CD14-positive monocyte (primary cell): ENCODE data around the gene CIART. TPM values are rescaled to one million over a fixed set of nuclear protein-coding genes. Genes with fewer than 3 reads are reported as not detected.

Experiments used
- DNase-seq, 3 donors: peaks; one replicate each; pipeline ENCODE4 v3.0.0-alpha.2; 2011 to 2022
- H2AFZ ChIP-seq: 2 replicates; pipeline ENCODE4 v1.6.0; 2012; ENCODE audit warnings: mild to moderate bottlenecking, low read depth, low read length, inconsistent platforms; ENCODE audit not compliant: insufficient read depth, poor library complexity, severe bottlenecking
- H3K27ac ChIP-seq, 2 donors: 1 replicate in 1 of 2; 2 replicates in 1 of 2; pipeline ENCODE4 v1.5.1; 2012 to 2013; ENCODE audit warnings: low read length in 2 of 2, control low read depth in 1 of 2, inconsistent platforms in 1 of 2, low read depth in 1 of 2, mild to moderate bottlenecking in 1 of 2
- H3K27me3 ChIP-seq, 2 donors: one replicate each; pipeline versions ENCODE4 v1.6.0 to v1.6.1; 2011 to 2013; ENCODE audit warnings: low read length in 2 of 2; ENCODE audit not compliant: control insufficient read depth in 2 of 2, insufficient read depth in 2 of 2
- H3K36me3 ChIP-seq, 2 donors: replicated peaks in 1 of 2; 1 replicate in 1 of 2; 2 replicates in 1 of 2; pipeline versions ENCODE4 v1.5.1 to v1.6.1; 2012 to 2013; ENCODE audit warnings: low read length in 2 of 2, control low read depth in 1 of 2, inconsistent platforms in 1 of 2, mild to moderate bottlenecking in 1 of 2; ENCODE audit not compliant: insufficient read depth in 2 of 2, control insufficient read depth in 1 of 2
- H3K4me1 ChIP-seq, 2 donors: 1 replicate in 1 of 2; 2 replicates in 1 of 2; pipeline versions ENCODE4 v1.5.1 to v1.6.1; 2012 to 2013; ENCODE audit warnings: low read length in 2 of 2, control low read depth in 1 of 2, inconsistent platforms in 1 of 2, mild to moderate bottlenecking in 1 of 2, moderate library complexity in 1 of 2; ENCODE audit not compliant: insufficient read depth in 2 of 2, control insufficient read depth in 1 of 2
- H3K4me2 ChIP-seq: replicated peaks from 2 replicates; pipeline ENCODE3; 2012; ENCODE audit warnings: low read length, moderate library complexity, mild to moderate bottlenecking; ENCODE audit not compliant: poor library complexity, severe bottlenecking; ENCODE audit errors: extremely low read depth
- H3K4me3 ChIP-seq, 3 experiments: fragments of 200-600 bp in 1 of 3; sonication (generic) in 1 of 3; replicated peaks in 1 of 3; 1 replicate in 2 of 3; 2 replicates in 1 of 3; pipeline ENCODE4 v1.5.1; 2011 to 2013; ENCODE audit warnings: low read length in 3 of 3, mild to moderate bottlenecking in 3 of 3, control low read depth in 2 of 3, low read depth in 2 of 3, inconsistent platforms in 1 of 3, moderate library complexity in 1 of 3
- H3K79me2 ChIP-seq: 2 replicates; pipeline ENCODE4 v1.6.0; 2012; ENCODE audit warnings: mild to moderate bottlenecking, control low read depth, inconsistent platforms, low read length, moderate library complexity; ENCODE audit not compliant: insufficient read depth
- H3K9ac ChIP-seq: 2 replicates; pipeline ENCODE4 v1.6.0; 2017; ENCODE audit warnings: low read length, mild to moderate bottlenecking; ENCODE audit not compliant: insufficient read depth, poor library complexity, severe bottlenecking
- H3K9me3 ChIP-seq, 2 donors: replicated peaks in 1 of 2; 1 replicate in 1 of 2; 2 replicates in 1 of 2; pipeline versions ENCODE4 v1.5.1 to v1.6.1; 2012 to 2013; ENCODE audit warnings: low read length in 2 of 2, control low read depth in 1 of 2; ENCODE audit not compliant: control insufficient read depth in 1 of 2, insufficient read depth in 1 of 2
- H4K20me1 ChIP-seq: 2 replicates; pipeline ENCODE4 v1.6.0; 2012; ENCODE audit warnings: mild to moderate bottlenecking, low read length, control low read depth, moderate library complexity; ENCODE audit not compliant: insufficient read depth
- H3K27ac Mint-ChIP-seq, 7 donors: one replicate each; pipeline ENCODE4 v1.8.0; 2020; ENCODE audit warnings: mild to moderate bottlenecking in 7 of 7, mixed read lengths in 7 of 7, moderate library complexity in 6 of 7, inconsistent platforms in 2 of 7
- H3K27me3 Mint-ChIP-seq, 3 donors: one replicate each; pipeline ENCODE4 v1.8.0; 2021 to 2022; ENCODE audit warnings: low read depth in 3 of 3, mild to moderate bottlenecking in 3 of 3, mixed read lengths in 3 of 3, moderate library complexity in 3 of 3, inconsistent platforms in 1 of 3
- H3K36me3 Mint-ChIP-seq, 2 donors: one replicate each; pipeline ENCODE4 v1.8.0; 2020; ENCODE audit warnings: mixed read lengths in 2 of 2, inconsistent platforms in 1 of 2, mild to moderate bottlenecking in 1 of 2
- H3K4me1 Mint-ChIP-seq: one replicate; pipeline ENCODE4 v1.8.0; 2020; ENCODE audit warnings: mild to moderate bottlenecking, mixed read lengths
- H3K4me3 Mint-ChIP-seq, 2 donors: one replicate each; pipeline ENCODE4 v1.8.0; 2020; ENCODE audit warnings: mild to moderate bottlenecking in 2 of 2, mixed read lengths in 2 of 2, moderate library complexity in 1 of 2
- H3K9me3 Mint-ChIP-seq, 7 donors: one replicate each; pipeline ENCODE4 v1.8.0; 2020 to 2022; ENCODE audit warnings: mixed read lengths in 7 of 7, mild to moderate bottlenecking in 6 of 7, moderate library complexity in 6 of 7, inconsistent platforms in 2 of 7
- WGBS: methylation state at CpG from one replicate; pipeline ENCODE4 v1.1.5; 2013; ENCODE audit warnings: missing lambda C conversion rate; ENCODE audit not compliant: insufficient coverage; 5-methylcytosine and 5-hydroxymethylcytosine counted together
- intact Hi-C, 2 donors: fragments of 100-400 bp; cut with micrococcal nuclease; formaldehyde crosslinking; loops; one replicate each; pipeline versions ENCODE4 v1.15.0 to v1.15.1; 2023
- polyA plus RNA-seq, 3 donors: library from polyadenylated mRNA; depleted of rRNA in 1 of 3; unstranded in 2 of 3; stranded (reverse) in 1 of 3; fragments of 300-500 nt in 2 of 3; fragments of >200 nt in 1 of 3; fragmentation: Illumina TruSeq in 2 of 3; gene quantifications; 1 replicate in 2 of 3; 2 replicates in 1 of 3; pipeline ENCODE4 v1.2.3, GENCODE V29; 2012 to 2021
- TF ChIP-seq, protein P1 (sequence below): fragments of 200-600 bp; IDR thresholded peaks from one replicate; pipeline ENCODE4 v1.8.0; 2022; ENCODE audit warnings: antibody characterized with exemption, mild to moderate bottlenecking

Gene CIART
- polyA plus RNA-seq, 3 donors, result 0.61 TPM; not detected in 2

DNA sequence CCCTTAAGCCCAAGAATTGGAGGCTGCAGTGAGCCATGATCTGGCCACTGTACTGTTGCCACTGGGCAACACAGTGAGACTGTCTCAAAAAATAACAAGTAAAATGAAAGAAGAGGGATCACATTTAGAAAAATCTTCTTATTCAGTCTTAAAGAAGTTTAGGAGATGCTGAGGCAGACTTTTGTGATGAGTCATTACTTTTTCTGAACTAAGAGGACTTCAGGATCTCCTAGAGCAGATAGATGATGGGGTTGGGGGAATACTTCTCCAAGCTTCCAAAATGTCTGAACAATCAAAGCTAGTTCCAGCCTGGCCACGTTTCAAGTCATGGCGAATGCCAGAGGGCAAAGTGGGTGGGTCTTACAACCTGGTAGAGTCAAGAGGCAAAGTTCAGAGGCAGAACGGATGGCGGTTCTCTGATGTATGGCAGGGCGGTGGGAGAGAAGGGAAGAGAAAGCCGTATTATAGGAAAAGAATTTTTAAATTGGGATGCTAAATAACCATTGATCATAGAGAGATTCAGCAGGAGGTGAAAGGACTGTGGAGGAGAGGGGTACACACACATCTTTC is 2.1 kb upstream of the CIART start:
- Histone ChIP-seq H3K9me3 (peaks cover 8 to 9% of the 10 kb centered on the region in 2 donors), H3K36me3 (no peaks in the 10 kb centered on the region), H3K4me3 (no peak overlapping the region), H3K27me3 (peaks cover 18 to 35% of the 10 kb centered on the region in 2 donors), H2AFZ (no peak overlapping the region), H3K9ac (no peak overlapping the region), H3K4me1 (peaks cover 19% of the 10 kb centered on the region in 2 donors), H3K27ac (no peak overlapping the region), H3K79me2 (no peaks in the 10 kb centered on the region), H3K4me2 (no peak overlapping the region), H4K20me1 (no peaks in the 10 kb centered on the region)
- H3K36me3 Mint-ChIP-seq, result peaks cover 8 to 20% of the 10 kb centered on the region in 2 donors
- H3K4me1 Mint-ChIP-seq, result peaks cover 17% of the 10 kb centered on the region
- DNase-seq, result no peak
- peaks cover 27 to 40% (median 40%) of the 10 kb centered on the region in 3 donors for H3K27me3 Mint-ChIP-seq
- H3K9me3 Mint-ChIP-seq, result peaks cover 5 to 13% (median 8%) of the 10 kb centered on the region in 7 donors
- H3K4me3 Mint-ChIP-seq, result peak overlapping the region in 1 of 2 donors; percentile 5
- no peak overlapping the region for H3K27ac Mint-ChIP-seq
- TF ChIP-seq, protein P1, sequence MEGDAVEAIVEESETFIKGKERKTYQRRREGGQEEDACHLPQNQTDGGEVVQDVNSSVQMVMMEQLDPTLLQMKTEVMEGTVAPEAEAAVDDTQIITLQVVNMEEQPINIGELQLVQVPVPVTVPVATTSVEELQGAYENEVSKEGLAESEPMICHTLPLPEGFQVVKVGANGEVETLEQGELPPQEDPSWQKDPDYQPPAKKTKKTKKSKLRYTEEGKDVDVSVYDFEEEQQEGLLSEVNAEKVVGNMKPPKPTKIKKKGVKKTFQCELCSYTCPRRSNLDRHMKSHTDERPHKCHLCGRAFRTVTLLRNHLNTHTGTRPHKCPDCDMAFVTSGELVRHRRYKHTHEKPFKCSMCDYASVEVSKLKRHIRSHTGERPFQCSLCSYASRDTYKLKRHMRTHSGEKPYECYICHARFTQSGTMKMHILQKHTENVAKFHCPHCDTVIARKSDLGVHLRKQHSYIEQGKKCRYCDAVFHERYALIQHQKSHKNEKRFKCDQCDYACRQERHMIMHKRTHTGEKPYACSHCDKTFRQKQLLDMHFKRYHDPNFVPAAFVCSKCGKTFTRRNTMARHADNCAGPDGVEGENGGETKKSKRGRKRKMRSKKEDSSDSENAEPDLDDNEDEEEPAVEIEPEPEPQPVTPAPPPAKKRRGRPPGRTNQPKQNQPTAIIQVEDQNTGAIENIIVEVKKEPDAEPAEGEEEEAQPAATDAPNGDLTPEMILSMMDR, result no peak
- 93% methylated on average over 5 of the region's 6 CpGs for WGBS
- intact Hi-C loops, result loop anchor here in 1 of 2 donors (2.0 kb wide), 1 partner anchor 23 kb away; the partner anchor contains the start of gene CA14

DNA sequence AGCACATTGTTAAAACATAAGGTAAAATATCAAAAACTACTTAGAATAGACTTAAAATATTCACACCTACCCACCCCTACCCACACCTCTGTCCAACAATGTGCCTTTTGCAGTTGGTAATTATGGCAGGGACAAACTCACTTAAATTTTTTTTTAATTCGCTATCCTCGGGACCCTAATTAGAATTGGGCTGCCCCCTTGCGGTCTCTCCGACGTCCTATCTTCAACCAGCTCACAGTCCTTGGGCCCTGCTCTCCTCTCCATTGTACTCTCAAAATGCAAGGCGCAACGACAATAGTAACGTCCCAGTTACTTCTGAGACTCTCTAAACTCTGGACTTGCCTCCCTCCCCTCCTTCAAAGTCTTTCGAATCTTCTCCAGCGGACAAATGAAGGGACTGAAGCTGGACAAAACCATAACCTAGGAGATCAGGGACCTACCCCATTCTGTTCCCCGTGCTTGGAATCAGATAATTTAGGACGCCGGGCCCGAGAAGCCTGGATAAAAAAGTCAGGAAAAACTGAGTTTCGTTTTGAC is 1.1 kb upstream of the CIART start:
- Mint-ChIP-seq H3K27ac (peak overlapping the region in 5 of 7 donors; percentile 26 to 81 (median 51)), H3K4me3 (peak overlapping the region; percentile 95 to 97), H3K36me3 (peaks cover 8 to 14% of the 10 kb centered on the region in 2 donors), H3K4me1 (peaks cover 17% of the 10 kb centered on the region), H3K9me3 (peaks cover 5 to 13% (median 8%) of the 10 kb centered on the region in 7 donors), H3K27me3 (peaks cover 30 to 43% (median 41%) of the 10 kb centered on the region in 3 donors)
- no peaks in the 10 kb centered on the region for H4K20me1 ChIP-seq
- no peaks in the 10 kb centered on the region for H3K36me3 ChIP-seq
- intact Hi-C loops, result loop anchor here in 1 of 2 donors (2.0 kb wide), 1 partner anchor 24 kb away; the partner anchor contains the start of gene CA14
- 0% methylated on average over 13 of the region's 15 CpGs for WGBS
- no peaks in the 10 kb centered on the region for H3K79me2 ChIP-seq
- TF ChIP-seq, protein P1, result peak; percentile 77
- peak overlapping the region; percentile 87 for H2AFZ ChIP-seq
- peak overlapping the region; percentile 32 to 78 (median 49) for H3K4me3 ChIP-seq
- peak overlapping the region; percentile 10 for H3K9ac ChIP-seq
- peak overlapping the region; percentile 81 for H3K4me2 ChIP-seq
- no peak overlapping the region for H3K27ac ChIP-seq
- H3K9me3 ChIP-seq, result peaks cover 8 to 9% of the 10 kb centered on the region in 2 donors
- DNase-seq, result peak; percentile 41 to 64 (median 59)
- H3K27me3 ChIP-seq, result peaks cover 18 to 37% of the 10 kb centered on the region in 2 donors
- H3K4me1 ChIP-seq, result peaks cover 19% of the 10 kb centered on the region in 2 donors
